Stimulated activated CD4-positive, alpha-beta T cell treated with anti-CD3 and anti-CD28 coated beads, Interleukin-4, amount 100 ng/mL, for 1 hour (primary cell): ENCODE measurements around the gene SEMA5A.

Source experiments
- DNase-seq: peaks from one replicate; pipeline ENCODE4 v3.0.0-alpha.2; 2020

SEMA5A gene

DNA sequence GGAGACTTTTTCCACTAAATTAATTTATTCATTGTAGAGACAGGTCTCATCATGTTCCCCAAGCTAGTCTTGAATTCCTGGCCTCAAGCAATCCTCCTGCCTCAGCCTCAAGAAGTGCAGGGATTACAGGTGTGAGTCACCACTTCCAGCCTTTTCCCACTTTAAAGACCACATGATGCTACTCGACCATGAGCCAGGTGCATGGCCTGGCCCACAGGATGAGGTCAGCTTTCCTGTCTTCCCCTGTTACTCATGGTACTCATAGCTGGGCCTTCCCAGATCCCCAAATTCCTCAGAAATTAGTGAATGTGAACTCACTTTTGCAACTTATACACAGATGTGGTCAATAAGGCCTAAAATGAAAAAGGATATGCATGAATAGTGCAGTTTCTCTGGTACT is 395.9 kb downstream of the SEMA5A start:
- DNase-seq, result no peak

DNA sequence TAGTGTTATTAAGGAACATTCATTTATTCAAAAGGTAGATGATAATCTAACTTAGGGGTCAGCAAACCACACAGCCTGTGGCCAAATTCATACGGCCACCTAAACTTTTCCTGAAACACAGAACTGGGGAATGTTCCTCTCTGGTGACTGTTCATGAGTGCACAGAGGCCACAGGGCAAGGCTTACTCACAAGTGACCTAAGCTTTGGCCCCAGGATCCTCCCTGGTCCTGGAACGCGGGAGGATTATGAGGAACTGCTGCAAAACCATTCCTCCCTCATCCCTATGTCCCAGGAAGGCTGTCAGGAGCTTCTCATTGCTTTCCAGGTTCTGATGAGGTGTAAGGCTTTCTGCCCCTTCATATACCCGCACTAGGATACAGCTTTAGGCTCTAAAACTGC is 397.6 kb downstream of the SEMA5A start:
- no peak for DNase-seq

DNA sequence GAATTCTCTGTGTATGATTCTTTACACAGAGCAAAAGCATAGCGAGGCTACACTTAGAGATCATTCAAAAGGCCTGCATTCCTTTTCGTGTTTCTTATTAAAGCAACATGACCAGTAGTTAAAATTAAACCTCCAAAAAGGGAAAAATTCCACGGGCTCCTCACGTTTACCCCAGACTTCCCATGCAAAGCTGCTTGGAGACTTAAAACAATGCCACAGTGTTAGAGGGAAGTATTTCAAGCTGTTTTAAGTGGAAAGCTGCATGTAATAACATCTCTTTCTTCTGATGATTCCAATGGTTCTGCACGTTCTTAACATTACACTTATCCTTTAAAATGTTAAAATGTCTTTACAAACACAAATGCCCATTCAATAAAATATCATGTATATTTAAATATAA is 405.2 kb downstream of the SEMA5A start:
- no peak for DNase-seq

DNA sequence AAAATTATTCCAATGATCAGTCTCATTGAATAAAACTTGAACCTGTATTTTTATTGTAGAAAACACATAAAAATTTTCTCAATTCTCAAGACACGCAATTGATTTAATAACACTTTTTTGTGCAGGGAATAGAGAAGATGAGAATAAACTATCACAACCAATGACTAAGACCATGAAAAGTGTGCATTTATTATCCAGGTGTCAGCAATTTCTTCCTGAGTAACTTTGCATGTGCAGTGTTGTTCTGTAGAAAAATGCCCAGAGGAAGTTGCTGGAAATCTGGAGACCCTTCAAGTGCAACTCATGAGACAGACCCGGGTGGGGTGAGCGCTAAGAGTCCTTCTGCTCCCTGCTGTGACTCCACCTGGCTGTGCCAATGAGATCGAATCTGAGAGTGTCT is 405.7 kb downstream of the SEMA5A start:
- no peak for DNase-seq

DNA sequence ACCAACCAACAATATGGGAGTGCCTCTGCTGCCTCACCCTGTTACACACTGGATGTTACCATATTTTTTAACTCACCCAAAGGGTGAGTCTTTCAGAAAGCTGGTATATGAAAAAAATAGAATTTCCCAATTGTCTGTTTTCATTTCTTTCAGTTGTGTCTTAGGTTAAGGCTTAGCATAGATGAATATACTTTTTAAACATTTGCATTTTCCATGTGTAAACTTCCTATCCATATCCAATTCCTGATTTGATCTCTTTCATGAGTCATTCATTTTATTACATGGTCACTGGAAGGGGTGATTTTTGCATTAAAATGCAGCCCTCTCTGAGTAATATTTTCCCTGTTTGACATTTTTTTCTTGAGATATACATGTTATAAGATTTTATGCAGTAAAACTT is 406.5 kb downstream of the SEMA5A start:
- no peak for DNase-seq

DNA sequence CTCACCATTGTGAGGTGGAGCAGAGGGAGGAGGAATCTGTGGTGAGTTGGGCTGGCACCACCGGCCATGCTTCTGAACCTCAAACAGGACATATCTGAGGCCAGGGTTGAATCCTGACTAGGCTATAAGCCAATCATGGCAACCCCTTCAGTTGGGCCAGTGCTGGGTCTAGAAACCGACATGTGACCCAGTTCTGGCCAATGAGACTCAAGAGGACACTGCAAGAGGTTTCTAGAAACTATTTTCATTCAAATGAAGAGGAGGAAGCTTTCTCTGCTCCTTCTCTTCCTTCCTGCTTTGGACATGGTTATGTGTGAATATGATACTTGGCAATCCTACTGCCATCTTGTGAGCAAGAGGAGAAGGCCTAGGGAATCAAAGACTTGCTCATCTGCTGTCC is 417.7 kb downstream of the SEMA5A start:
- DNase-seq, result no peak

DNA sequence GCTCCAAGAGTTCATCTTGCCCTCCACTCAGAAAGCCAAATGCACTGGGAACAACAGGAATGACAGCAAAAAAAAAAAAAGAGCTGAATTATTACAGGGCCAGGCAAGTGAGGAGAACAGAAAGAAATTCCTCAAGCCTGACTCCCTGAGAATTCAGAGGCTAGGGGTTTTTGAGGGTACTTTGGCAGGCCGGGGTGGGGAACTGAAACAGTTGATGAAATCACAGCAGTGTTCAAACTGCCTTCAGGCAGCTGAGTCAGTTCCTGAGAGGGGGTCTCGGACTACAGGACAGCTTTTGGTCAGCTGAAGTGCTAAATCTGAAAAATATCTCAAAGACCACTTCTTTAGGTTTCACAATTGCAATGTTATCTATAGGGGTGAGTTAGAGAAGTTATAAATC is 419.4 kb downstream of the SEMA5A start:
- no peak for DNase-seq

DNA sequence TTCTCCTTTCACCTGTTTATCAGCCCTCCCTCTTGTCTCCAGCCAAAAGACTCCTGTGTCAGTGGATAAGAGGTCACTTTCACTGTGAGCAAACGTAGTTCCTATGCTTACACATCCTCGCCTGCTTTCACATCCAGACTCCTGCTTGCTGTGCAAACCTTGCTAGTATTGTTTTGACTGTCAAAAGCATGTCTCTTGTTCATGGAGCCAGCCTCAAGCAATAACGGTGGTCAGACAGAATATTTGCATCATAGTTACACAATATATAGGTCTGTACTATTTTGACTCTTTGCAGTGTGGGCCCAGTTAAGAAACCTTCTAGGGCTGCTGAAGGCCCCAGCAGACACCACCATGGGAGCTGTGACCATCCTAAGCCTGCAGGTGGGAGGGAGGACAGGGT is 420.0 kb downstream of the SEMA5A start:
- no peak for DNase-seq

DNA sequence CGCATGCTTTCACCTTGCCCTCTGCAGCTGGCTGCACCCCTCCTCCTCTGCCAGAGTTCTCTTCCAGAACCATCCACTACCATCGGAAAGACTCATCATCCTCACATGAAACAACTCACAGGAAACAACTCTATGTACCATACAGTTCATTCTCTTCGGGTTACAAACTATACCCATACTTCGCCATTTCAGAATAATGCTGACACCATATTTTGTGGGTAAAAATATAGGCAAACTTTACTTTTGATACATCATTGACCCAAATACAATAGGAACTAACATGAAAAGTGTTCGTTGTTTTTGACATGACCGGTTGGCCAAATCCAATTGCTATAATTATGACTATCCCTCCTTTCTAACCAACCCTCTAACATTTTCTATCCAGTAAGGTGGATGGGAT is 421.0 kb downstream of the SEMA5A start:
- DNase-seq, result no peak

DNA sequence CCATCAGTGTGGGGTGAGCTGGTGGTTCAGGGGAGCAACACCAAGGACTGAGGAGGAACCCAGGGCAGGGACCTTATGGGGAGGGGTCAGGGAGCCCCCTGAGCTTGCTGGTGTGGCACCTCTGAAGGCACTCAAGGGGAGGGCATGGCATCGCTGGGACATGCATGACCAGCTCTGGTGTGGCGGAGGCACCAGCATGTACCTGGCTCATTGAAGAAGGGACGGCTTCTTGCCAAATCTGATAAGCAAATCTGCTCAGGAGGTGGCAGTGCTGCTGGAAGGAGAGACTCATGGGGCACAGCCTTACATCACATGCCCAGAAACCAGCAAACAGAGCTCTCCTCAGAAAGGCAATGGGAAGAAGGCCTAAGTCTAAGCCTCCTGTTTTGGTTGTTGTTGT is 421.8 kb downstream of the SEMA5A start:
- no peak for DNase-seq

DNA sequence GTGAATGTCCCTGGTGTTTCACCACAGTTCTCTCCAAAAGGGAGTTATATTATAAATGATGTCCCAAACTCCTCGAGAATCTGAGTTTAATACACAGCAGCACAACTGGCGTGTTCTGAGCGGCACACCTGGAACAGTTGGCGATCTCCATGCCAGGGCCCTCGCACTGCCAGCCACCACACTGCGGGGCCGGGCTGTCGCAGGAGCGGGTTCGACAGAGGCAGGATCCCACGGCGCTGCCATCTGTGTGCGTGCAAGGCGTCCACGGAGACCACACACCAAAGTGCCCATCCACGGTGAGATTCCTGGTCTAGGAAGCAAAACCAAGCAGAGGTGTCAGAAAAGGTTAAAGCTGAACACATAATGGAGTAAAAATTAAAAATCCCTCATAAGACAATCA is 423.3 kb downstream of the SEMA5A start:
- DNase-seq, result no peak

DNA sequence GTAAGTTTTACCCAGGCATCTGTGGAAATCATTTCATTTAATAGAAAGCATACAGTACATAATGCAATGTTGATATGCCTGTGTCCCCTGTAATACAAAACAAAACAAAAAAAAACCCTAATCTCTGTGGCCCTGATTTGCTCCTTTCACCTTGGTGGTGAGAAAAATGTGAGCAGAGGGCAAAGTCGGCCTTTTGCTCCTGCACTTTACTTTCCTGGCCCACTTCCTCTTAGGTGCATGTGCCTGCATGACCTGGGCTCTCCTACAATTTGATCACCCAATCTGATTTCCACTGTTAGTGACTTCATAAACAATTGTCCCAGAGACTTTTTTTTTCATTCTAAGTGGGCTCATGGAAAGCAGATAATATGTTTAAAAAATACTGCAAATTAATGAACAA is 424.3 kb downstream of the SEMA5A start:
- no peak for DNase-seq

DNA sequence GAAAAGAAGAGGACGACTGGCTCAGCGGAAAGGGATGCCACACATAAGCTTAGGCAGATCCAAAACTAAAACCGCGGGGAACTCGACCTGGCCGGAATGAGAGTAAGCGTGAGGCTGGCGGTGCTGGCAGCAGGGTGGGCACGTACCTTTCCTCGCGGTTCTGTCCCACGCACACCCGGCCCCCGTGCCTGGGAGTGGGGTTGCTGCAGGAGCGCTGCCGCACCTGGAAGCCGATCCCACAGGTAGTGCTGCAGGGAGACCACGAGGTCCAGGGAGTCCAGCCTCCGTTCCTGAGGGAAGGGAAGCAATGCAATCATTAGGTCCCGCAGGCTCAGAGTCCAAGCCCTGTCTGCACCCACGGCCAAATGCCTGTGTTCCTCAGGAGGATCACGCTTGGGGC is 427.0 kb downstream of the SEMA5A start:
- no peak for DNase-seq

DNA sequence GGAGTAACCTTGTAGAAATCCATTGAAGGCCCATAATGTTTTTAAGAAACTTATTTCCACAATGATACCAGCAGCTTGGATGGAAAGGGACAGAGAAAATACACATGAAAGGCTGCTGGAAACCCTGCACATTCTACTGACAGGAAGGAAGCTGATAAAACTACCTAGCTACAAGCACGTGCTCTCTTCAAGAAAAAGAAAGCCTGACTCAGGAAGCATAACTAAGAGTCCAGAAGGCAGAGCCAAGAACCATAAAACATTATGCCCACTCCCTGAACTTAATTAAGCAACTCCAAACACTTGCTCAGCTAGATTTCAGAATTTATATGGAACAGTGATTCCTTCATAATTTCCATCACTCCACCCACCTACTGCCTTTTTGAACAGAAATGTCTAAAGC is 430.8 kb downstream of the SEMA5A start:
- no peak for DNase-seq

DNA sequence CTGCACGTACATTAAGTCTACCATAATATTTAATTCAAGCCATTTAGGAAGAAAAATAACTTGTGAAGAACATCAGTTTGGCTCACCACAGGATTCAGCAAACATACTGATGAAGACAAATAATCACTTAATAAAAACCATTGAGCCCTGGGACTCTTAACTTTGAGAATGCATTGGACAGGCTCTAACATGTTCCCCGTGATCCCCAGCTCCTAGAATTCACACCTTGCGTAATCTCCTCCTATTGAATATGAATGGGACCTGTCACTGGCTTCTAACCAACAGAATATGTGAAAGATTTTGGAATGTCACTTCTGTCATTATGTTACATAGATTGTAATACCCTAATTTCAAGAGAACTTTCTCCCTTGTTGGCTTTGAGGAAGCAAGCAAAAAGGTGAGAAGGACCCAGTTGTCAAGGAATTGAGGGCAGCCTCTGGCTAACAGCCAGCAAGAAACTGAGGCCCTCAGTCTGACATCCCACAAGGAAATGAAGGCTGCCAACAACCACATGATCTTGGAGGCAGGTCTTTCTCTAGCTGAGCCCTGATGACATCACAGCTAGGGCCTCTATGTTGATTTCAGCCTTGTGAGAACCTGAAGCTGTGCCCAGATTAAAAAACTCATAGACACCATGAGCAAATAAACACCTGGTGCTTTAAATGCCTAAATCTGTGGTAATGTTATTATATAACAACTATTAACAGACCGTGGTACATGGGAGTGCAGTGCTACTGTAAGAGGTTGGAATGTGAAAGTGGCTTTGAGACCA is 433.2 kb downstream of the SEMA5A start:
- DNase-seq, result no peak

DNA sequence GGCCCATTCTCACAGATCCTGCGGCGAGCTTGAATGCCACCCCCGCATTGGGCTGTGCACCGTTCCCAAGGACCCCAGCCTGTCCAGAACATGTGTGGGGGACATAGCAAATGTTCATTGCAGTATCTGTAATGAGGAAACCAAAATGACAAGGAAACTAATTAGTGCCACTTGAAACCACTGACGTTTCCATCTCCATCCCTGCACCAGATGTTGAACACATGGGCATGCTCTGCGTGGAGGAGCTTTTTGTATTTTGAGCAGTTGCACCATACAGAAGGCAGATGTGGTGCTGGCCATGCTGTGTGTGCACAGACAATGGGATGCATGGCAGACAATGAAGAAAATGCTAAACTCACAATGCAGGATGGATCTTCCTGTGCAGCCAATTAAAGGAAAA is 437.7 kb downstream of the SEMA5A start:
- no peak for DNase-seq

DNA sequence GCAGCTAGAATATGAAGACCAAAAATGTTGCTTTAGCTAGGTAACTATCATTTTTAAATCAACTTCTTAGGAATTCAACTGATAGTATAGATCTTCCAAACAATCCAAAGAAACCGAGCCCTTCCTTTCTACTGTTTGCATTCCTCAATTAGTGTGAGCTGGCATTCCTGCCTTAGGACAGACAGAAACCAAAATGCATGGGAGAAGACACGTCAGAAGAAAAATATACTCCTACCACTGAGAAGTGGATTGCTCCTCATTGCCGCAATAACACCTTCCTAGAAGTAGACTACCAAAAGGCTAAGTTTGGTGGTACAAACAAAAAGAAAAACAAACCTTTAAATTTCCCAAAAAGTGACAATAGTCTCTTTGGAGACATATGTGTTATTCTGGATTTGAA is 440.0 kb downstream of the SEMA5A start:
- DNase-seq, result no peak

DNA sequence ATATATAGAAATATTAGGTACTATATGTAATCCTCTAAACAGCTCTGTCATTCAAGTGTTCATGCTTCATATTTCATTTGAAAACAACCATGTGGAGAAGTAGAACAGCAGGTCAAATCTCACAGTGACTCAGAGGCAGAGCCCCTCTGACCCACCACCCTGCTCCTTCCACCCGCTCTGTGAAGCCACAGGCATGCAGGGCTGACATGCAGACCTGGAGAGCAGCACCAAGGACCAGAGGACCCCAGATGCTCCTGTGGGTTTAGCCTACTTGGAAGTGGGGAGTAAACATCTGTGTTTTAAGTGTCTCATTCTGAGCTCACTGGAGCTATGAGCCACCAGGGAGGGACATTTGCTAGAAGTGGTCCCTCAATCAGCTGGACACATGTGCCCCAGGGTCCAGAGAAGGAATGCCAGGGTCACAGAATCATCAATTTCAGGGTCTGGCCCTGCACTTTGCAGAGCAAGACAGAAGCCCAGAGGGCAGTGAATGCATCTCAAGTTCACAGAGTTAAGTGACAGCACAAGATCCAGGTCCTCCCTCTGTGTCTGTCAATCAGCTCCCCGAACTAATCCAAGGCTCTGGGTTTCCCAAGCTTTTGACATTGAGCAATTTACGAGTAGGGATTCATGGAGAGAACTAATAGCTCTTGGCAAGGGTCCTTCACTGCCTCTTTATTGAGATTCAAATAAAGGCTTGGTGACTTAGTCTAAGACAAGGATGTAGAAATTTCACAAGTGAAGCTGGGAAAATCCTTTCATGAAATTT is 441.1 kb downstream of the SEMA5A start:
- no peak for DNase-seq

DNA sequence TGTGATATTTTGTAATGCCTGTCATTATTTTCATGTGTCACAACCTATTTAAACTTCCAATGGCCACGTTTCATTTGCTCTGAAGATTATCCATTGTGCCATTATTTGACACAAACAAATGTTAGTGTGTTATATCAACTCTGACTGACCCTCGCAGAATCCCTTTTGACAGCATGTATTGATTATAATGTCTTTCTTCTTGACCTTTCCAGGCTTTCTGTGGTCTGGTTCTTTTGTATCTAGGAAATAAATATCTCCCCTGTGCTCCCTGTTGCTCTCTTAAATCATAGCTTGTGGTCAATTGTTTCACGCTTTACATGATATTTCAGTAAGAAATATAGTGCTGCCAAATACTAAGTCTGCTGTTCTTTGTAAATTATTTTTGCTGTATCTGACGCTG is 442.6 kb downstream of the SEMA5A start:
- no peak for DNase-seq

DNA sequence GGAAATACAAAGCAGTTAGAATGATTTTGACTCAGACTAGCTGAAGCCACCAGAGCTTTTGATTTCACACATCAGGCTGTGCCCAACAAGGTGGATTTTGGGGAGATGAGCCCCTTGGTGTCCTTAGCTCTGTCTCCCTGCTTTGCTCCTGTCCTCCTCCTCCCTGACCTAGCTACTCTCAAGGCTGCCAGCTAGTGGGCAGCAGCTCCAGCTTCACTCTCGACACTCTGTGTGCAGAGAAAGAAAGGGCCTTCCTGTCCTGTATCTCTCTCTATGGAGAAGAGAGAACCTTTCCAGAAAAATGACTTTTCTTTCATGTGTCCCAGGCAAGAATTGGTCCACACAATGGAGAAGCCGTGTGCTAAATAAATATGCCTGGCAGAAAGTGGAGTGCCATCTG is 446.2 kb downstream of the SEMA5A start:
- DNase-seq, result no peak

DNA sequence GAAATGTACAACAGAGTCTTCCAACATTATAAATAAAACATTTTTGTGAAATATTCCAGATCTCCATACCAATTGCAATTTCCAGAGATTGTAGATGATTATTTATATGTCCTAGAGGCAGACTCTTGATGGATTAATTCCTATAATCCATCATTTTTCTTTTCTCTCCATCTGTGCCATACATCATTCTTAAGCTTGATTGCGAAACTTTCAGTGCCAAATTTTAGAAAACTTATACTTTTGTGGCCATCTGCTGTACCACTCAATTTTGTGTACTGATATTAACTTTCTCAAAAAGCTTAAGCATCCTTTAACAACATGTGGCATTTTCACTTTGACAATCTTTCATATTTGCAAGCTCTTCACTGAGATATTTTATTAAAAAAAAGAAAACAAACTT is 446.9 kb downstream of the SEMA5A start:
- no peak for DNase-seq

DNA sequence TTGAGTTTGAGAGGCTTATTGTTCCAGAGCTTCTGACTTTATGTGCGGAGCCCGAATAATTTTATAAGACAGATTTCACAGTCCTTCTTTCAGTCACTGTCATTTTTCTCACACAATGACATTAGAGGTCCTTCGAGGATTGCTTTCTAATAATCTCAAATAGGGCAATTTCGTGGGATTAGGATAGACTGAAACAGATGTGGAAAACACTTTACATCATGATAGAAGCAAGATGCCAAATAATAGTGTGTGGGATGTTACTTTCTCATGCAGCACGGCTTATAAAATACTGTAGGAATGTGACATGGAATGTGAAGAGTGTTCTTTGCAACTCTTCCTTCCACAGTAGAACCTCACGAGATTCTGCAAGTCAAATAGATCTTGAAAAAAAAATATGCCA is 451.3 kb downstream of the SEMA5A start:
- no peak for DNase-seq

DNA sequence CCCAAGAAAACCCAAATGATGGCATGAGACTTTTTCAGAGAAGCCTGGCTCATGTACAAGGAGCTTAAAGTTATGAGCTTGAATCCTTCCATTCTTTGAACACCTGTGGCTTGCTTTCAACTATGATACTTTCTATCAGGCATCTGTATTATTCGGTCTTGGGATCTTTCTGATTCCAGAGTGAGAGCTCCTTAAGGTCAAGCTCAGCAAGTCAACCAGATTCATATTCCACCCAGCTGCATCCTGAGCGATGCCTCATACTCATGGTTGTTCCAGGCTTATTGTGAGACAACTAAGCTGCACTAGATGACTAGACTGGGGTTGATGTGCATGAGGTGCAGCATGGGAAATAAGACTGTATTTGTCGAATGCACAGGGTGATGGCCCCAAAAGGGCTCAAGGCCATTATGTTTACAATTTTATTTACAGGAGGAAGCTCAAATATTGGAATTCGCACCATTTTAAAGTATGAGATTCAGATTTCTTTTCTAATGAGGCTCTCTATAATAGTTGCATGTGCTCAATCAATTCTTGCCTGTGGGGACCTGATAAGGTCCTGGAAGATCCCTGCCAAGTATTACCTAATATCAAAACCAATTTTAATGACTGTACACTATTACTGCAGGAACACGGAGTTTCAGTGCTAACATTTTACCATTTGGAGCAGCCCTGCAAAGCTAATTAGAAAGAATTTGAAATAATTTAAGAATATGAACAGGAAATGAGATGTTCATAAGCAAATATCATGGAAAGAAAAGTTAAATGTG is 453.8 kb downstream of the SEMA5A start:
- DNase-seq, result no peak
